Measurements from ENCODE around the gene STUM. TPM values are rescaled to one million over a fixed set of nuclear protein-coding genes. Genes with fewer than 3 reads are reported as not detected.

STUM gene
- total and polyA plus RNA-seq, 2 experiments from 2014 or later = 0.71 to 7.6 TPM

DNA sequence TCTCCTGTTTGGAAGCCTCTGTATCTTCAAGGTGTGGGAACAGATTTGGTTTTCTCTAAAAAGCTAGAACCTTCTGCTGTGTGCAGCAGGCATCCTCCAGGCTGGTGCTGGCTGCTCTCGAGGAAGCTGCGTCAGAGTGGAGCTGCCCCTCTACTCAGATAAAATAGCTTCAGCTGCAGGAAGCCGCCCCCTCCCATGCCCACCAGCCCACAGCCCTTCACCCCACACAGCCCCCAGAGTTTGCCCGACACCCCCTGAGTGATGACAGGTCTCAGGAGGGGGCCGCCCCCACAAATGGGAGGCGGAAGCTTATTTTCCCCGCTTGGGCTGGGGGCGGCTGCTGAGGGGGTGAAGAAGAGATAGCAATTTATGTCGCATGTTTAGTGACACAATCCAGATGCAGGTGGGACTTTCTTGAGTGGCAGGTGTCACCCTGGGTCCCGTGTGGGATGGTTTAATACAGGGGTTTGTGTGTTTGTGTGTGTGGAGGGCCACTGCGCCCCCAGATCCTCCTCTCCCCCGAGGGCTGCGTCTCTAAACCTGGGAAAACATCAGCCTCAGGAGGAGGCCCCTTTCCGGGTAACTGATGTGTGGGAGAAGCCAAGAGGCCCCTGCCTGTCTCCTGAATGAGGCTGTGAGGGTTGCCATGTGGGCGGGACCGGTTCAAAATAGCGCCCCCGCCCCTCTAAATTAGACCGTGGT, 55.4 kb downstream of the STUM start:
- Histone ChIP-seq H3K36me3 (no peaks in the 10 kb centered on the region), H3K9me3 (ENCODE audit: low read depth) (no peaks in the 10 kb centered on the region), H3K4me3 (no peak overlapping the region), H3K27ac (peak overlapping the region; percentile 7), H3K4me1 (ENCODE audit: low read depth) (peaks cover 46% of the 10 kb centered on the region), H3K27me3 (no peaks in the 10 kb centered on the region)
- TF ChIP-seq, protein P1, sequence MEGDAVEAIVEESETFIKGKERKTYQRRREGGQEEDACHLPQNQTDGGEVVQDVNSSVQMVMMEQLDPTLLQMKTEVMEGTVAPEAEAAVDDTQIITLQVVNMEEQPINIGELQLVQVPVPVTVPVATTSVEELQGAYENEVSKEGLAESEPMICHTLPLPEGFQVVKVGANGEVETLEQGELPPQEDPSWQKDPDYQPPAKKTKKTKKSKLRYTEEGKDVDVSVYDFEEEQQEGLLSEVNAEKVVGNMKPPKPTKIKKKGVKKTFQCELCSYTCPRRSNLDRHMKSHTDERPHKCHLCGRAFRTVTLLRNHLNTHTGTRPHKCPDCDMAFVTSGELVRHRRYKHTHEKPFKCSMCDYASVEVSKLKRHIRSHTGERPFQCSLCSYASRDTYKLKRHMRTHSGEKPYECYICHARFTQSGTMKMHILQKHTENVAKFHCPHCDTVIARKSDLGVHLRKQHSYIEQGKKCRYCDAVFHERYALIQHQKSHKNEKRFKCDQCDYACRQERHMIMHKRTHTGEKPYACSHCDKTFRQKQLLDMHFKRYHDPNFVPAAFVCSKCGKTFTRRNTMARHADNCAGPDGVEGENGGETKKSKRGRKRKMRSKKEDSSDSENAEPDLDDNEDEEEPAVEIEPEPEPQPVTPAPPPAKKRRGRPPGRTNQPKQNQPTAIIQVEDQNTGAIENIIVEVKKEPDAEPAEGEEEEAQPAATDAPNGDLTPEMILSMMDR (IDR thresholded peaks at IDR 0.05; ENCODE audit: low read depth, low read length) = no peak
- DNase-seq (ENCODE audit: low read depth in 1 of 2, low spot score in 1 of 2) = no peak

DNA sequence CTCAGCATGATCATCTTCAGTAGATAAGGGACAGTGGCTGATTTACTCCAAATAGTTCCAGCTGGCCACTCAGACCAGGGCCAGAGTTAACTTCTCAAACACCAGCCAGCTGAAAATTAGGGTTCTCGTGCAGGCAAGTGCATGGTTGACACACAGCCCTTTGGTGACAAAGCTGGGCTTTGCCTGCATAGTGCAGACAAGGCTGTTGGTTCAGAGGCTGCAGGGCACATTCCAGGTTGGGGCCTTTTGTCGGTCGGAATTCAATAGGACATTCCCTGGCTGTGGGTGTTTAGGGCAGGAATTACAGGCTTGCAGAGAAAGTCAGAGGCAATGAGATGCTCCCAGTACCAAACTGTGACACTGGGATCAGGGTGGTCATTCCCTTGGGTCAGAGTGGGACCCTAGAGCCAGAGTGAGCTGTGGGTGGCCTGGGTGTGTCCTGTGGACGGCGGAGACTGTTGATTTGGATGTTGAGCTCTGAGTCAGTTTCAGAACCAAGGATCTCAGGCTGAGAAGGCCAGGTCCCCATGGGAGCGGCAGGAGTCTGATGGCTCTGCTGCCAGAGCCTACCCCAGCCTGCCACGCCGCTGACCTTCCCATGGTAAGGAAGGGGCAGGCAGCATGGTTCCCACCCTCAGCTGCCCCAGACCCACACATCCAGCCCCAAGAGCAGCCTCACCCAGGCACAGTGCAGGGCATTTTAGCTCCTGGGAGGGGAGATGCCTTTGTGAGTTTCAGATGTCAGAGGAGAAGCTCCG, 56.2 kb downstream of the STUM start:
- H3K4me1 ChIP-seq (ENCODE audit: low read depth) = peaks cover 46% of the 10 kb centered on the region
- DNase-seq (ENCODE audit: low read depth in 1 of 2, low spot score in 1 of 2) = peak; percentile 12 to 57

DNA sequence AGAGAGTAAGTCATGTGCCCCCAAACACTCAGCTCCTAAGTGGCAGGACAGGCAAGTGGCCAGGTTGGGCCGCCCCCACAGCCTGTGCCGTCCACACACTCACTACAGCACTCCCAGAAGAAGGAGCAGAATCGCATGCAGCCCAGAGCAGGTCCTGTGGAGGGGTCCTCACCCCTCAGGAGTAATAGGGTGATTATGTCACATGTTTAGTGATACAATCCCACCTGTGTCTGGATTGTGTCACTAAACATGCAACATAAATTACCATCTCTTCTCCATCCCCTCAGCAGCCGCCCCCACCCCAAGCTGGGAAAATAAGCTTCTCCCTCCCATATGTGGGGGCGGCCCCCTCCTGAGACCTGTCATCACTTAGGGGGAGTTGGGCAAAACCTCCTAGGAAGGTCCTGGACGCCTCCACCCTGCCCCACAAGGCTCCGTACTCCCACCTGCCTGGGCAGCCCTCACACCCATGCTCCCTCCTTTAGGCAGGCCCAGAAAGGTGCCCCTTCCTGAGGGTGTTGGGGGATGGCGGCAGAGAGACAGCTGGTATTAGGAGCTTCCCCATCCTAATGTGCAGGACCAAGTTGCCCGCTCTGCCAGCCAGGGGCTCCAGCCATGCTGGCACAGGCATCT, 56.9 kb downstream of the STUM start:
- Histone ChIP-seq H3K9me3 (ENCODE audit: low read depth) (no peaks in the 10 kb centered on the region), H3K4me3 (no peak overlapping the region), H3K27ac (peak overlapping the region; percentile 76), H3K36me3 (no peaks in the 10 kb centered on the region), H3K27me3 (no peaks in the 10 kb centered on the region), H3K4me1 (ENCODE audit: low read depth) (peaks cover 51% of the 10 kb centered on the region)
- no peak for DNase-seq (ENCODE audit: low read depth in 1 of 2, low spot score in 1 of 2)
- TF ChIP-seq, protein P1 (IDR thresholded peaks at IDR 0.05; ENCODE audit: low read depth, low read length) = no peak

More for the DNA sequence above, 56.2 kb downstream of the STUM start:
- H3K27me3 ChIP-seq = no peaks in the 10 kb centered on the region
- H3K4me3 ChIP-seq = no peak overlapping the region
- TF ChIP-seq, protein P1 (IDR thresholded peaks at IDR 0.05; ENCODE audit: low read depth, low read length) = no peak
- no peaks in the 10 kb centered on the region for H3K36me3 ChIP-seq
- no peaks in the 10 kb centered on the region for H3K9me3 ChIP-seq (ENCODE audit: low read depth)
- peak overlapping the region; percentile 7 for H3K27ac ChIP-seq

DNA sequence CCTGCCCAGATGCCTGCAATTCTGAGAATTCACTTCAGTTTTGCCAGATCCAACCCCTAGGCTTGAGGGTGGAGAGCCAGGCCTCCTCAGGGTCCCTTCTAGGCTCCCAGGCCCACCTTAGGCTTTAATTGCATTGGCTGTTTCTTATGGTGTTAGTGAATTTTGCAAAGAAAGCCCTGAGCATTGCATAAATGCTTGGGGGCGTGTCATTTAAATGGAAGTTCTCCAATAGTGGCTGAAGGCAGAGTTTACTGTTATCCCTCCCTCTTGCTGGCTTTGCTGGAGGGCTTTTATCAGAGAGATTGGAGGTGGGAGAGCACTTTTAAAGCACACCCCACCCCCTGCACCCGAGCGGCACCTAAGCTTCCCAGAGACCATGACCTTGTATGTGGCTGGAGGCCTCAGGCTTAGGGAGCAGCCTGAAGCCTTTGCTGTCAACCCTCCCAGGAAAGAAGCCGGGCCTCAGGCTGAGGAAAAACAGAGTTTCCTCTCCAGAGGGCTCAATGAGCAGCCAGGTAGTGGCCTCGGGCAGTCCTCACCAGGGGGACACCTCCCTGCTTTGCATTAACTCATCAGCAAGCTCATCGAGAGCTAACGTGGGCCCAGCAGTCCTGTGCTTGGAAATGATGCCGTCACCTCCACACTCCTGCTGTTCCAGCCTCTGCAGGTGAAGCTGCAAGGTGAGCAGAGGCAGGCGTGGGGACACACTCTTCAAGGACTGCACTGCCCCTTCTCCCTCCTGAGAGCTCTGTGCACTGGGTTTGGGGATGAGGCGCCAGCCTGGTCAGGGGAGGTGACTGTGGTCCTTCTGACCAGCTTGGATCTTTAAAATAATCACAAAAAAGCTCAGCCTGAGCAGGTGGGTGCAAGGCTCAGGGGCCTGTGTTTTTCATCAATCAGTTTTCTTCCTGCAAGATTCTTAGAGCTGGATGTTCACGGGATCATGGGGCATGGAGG, 58.0 kb downstream of the STUM start:
- Histone ChIP-seq H3K36me3 (no peaks in the 10 kb centered on the region), H3K9me3 (ENCODE audit: low read depth) (no peaks in the 10 kb centered on the region), H3K27ac (peak overlapping the region; percentile 76), H3K4me1 (ENCODE audit: low read depth) (peaks cover 56% of the 10 kb centered on the region), H3K27me3 (no peaks in the 10 kb centered on the region), H3K4me3 (no peak overlapping the region)
- TF ChIP-seq, protein P1 (IDR thresholded peaks at IDR 0.05; ENCODE audit: low read depth, low read length) = no peak
- peak; percentile 64 to 78 for DNase-seq (ENCODE audit: low read depth in 1 of 2, low spot score in 1 of 2)

DNA sequence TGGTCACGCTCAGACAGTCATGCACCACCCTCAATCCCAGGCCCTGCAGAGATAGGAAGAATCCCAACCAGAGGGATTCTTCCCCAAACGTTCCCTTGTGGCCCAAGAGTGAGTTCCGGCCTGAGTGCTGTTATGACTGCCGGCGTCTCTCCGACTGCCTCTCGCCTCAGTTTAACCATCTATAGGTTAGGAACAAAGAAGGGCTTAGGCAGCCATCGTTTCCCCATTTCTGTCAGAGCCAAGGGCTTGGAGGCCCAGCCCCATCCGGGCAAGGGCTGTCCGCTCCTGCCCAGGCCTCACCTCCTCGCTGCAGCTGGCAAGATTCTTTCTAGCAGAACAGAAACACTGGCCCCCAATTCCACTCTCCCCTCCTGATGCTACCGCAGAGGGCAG, 58.7 kb downstream of the STUM start:
- DNase-seq (ENCODE audit: low read depth in 1 of 2, low spot score in 1 of 2) = no peak
- TF ChIP-seq, protein P1 (IDR thresholded peaks at IDR 0.05; ENCODE audit: low read depth, low read length) = no peak
- no peak overlapping the region for H3K4me3 ChIP-seq
- H3K27ac ChIP-seq = peak overlapping the region; percentile 76
- H3K27me3 ChIP-seq = no peaks in the 10 kb centered on the region
- H3K9me3 ChIP-seq (ENCODE audit: low read depth) = no peaks in the 10 kb centered on the region
- H3K4me1 ChIP-seq (ENCODE audit: low read depth) = peaks cover 56% of the 10 kb centered on the region
- no peaks in the 10 kb centered on the region for H3K36me3 ChIP-seq
